ENCODE results near the gene ZFYVE21. TPM values are rescaled to one million over a fixed set of nuclear protein-coding genes. Genes with fewer than 3 reads are reported as not detected.

Gene ZFYVE21
- total RNA-seq, 1 experiment from 2014 or later = 46.3 TPM

GRCh38 chr14:103749452-103749851 is 33.8 kb downstream of the ZFYVE21 start:
- Histone ChIP-seq H3K4me3 (no peak overlapping the region), H3K4me1 (replicated peaks) (no peaks in the 10 kb centered on the region), H3K9me3 (replicated peaks) (no peaks in the 10 kb centered on the region), H3K36me3 (no peaks in the 10 kb centered on the region), H3K27me3 (replicated peaks) (no peaks in the 10 kb centered on the region), H3K27ac (no peak overlapping the region)
- peak in 1 of 2 experiments; percentile 11 for DNase-seq (ENCODE audit: low read depth in 1 of 2, low spot score in 2 of 2)

- H3K4me1 ChIP-seq (replicated peaks) = no peaks in the 10 kb centered on the region
- no peaks in the 10 kb centered on the region for H3K9me3 ChIP-seq (replicated peaks)
- DNase-seq (ENCODE audit: low read depth in 1 of 2, low spot score in 2 of 2) = peak in 1 of 2 experiments; percentile 2
- no peak overlapping the region for H3K4me3 ChIP-seq
- H3K27ac ChIP-seq = no peak overlapping the region
- no peaks in the 10 kb centered on the region for H3K36me3 ChIP-seq
- no peaks in the 10 kb centered on the region for H3K27me3 ChIP-seq (replicated peaks)
These were observed 34.2 kb downstream of the ZFYVE21 start for GRCh38 chr14:103749860-103750259.

- DNase-seq (ENCODE audit: low read depth in 1 of 2, low spot score in 2 of 2) = no peak
- H3K27ac ChIP-seq = no peak overlapping the region
- H3K27me3 ChIP-seq (replicated peaks) = no peaks in the 10 kb centered on the region
- H3K4me3 ChIP-seq = no peak overlapping the region
- no peaks in the 10 kb centered on the region for H3K36me3 ChIP-seq
- H3K9me3 ChIP-seq (replicated peaks) = no peaks in the 10 kb centered on the region
- no peaks in the 10 kb centered on the region for H3K4me1 ChIP-seq (replicated peaks)
These were observed 38.2 kb downstream of the ZFYVE21 start for GRCh38 chr14:103753774-103754173.

- Histone ChIP-seq H3K4me3 (no peak overlapping the region), H3K36me3 (no peaks in the 10 kb centered on the region), H3K9me3 (replicated peaks) (no peaks in the 10 kb centered on the region), H3K27me3 (replicated peaks) (no peaks in the 10 kb centered on the region), H3K27ac (no peak overlapping the region), H3K4me1 (replicated peaks) (no peaks in the 10 kb centered on the region)
- DNase-seq (ENCODE audit: low read depth in 1 of 2, low spot score in 2 of 2) = no peak
These were observed 39.5 kb downstream of the ZFYVE21 start for GRCh38 chr14:103755060-103755459.

- no peak for DNase-seq (ENCODE audit: low read depth in 1 of 2, low spot score in 2 of 2)
- no peaks in the 10 kb centered on the region for H3K9me3 ChIP-seq (replicated peaks)
- H3K4me1 ChIP-seq (replicated peaks) = peaks cover 5% of the 10 kb centered on the region; the same call in 1 of the 2 replicates
- H3K36me3 ChIP-seq = no peaks in the 10 kb centered on the region
- H3K27me3 ChIP-seq (replicated peaks) = no peaks in the 10 kb centered on the region
- H3K4me3 ChIP-seq = no peak overlapping the region
- H3K27ac ChIP-seq = no peak overlapping the region
These were observed 42.6 kb downstream of the ZFYVE21 start for GRCh38 chr14:103758059-103758776.

GRCh38 chr14:103762036-103762435 is 46.4 kb downstream of the ZFYVE21 start:
- peak in 1 of 2 experiments; percentile 8 for DNase-seq (ENCODE audit: low read depth in 1 of 2, low spot score in 2 of 2)
- Histone ChIP-seq H3K27ac (no peak overlapping the region), H3K9me3 (replicated peaks) (no peaks in the 10 kb centered on the region), H3K27me3 (replicated peaks) (no peaks in the 10 kb centered on the region), H3K4me1 (replicated peaks) (peaks cover 5% of the 10 kb centered on the region; the same call in 1 of the 2 replicates), H3K4me3 (no peak overlapping the region), H3K36me3 (no peaks in the 10 kb centered on the region)

GRCh38 chr14:103762541-103762940 is 46.9 kb downstream of the ZFYVE21 start:
- no peak overlapping the region for H3K4me3 ChIP-seq
- H3K36me3 ChIP-seq = no peaks in the 10 kb centered on the region
- H3K4me1 ChIP-seq (replicated peaks) = peaks cover 5% of the 10 kb centered on the region; the same call in 1 of the 2 replicates
- H3K27ac ChIP-seq = no peak overlapping the region
- no peak for DNase-seq (ENCODE audit: low read depth in 1 of 2, low spot score in 2 of 2)
- H3K27me3 ChIP-seq (replicated peaks) = no peaks in the 10 kb centered on the region
- no peaks in the 10 kb centered on the region for H3K9me3 ChIP-seq (replicated peaks)

- Histone ChIP-seq H3K27me3 (replicated peaks) (no peaks in the 10 kb centered on the region), H3K27ac (no peak overlapping the region), H3K4me1 (replicated peaks) (peaks cover 5% of the 10 kb centered on the region; the same call in 1 of the 2 replicates), H3K36me3 (no peaks in the 10 kb centered on the region), H3K9me3 (replicated peaks) (no peaks in the 10 kb centered on the region), H3K4me3 (no peak overlapping the region)
- no peak for DNase-seq (ENCODE audit: low read depth in 1 of 2, low spot score in 2 of 2)
These were observed 48.3 kb downstream of the ZFYVE21 start for GRCh38 chr14:103763730-103764488.

GRCh38 chr14:103765526-103765925 is 49.9 kb downstream of the ZFYVE21 start:
- H3K27me3 ChIP-seq (replicated peaks) = no peaks in the 10 kb centered on the region
- no peak for DNase-seq (ENCODE audit: low read depth in 1 of 2, low spot score in 2 of 2)
- no peaks in the 10 kb centered on the region for H3K9me3 ChIP-seq (replicated peaks)
- no peak overlapping the region for H3K4me3 ChIP-seq
- peaks cover 5% of the 10 kb centered on the region; the same call in 1 of the 2 replicates for H3K4me1 ChIP-seq (replicated peaks)
- H3K27ac ChIP-seq = no peak overlapping the region
- no peaks in the 10 kb centered on the region for H3K36me3 ChIP-seq

GRCh38 chr14:103767336-103767894 is 51.8 kb downstream of the ZFYVE21 start:
- no peaks in the 10 kb centered on the region for H3K9me3 ChIP-seq (replicated peaks)
- H3K36me3 ChIP-seq = no peaks in the 10 kb centered on the region
- no peak overlapping the region for H3K4me3 ChIP-seq
- H3K27me3 ChIP-seq (replicated peaks) = no peaks in the 10 kb centered on the region
- no peak for DNase-seq (ENCODE audit: low read depth in 1 of 2, low spot score in 2 of 2)
- H3K27ac ChIP-seq = no peak overlapping the region
- H3K4me1 ChIP-seq (replicated peaks) = no peaks in the 10 kb centered on the region

- H3K27me3 ChIP-seq (replicated peaks) = no peaks in the 10 kb centered on the region
- no peak for DNase-seq (ENCODE audit: low read depth in 1 of 2, low spot score in 2 of 2)
- H3K27ac ChIP-seq = no peak overlapping the region
- H3K36me3 ChIP-seq = no peaks in the 10 kb centered on the region
- no peaks in the 10 kb centered on the region for H3K4me1 ChIP-seq (replicated peaks)
- H3K9me3 ChIP-seq (replicated peaks) = no peaks in the 10 kb centered on the region
- no peak overlapping the region for H3K4me3 ChIP-seq
These were observed 54.9 kb downstream of the ZFYVE21 start for GRCh38 chr14:103770500-103770899.

- no peak for DNase-seq (ENCODE audit: low read depth in 1 of 2, low spot score in 2 of 2)
- Histone ChIP-seq H3K36me3 (no peaks in the 10 kb centered on the region), H3K4me1 (replicated peaks) (no peaks in the 10 kb centered on the region), H3K9me3 (replicated peaks) (no peaks in the 10 kb centered on the region), H3K4me3 (no peak overlapping the region), H3K27me3 (replicated peaks) (no peaks in the 10 kb centered on the region), H3K27ac (no peak overlapping the region)
These were observed 55.3 kb downstream of the ZFYVE21 start for GRCh38 chr14:103770902-103771301.

- Histone ChIP-seq H3K36me3 (no peaks in the 10 kb centered on the region), H3K4me3 (no peak overlapping the region), H3K4me1 (replicated peaks) (no peaks in the 10 kb centered on the region), H3K9me3 (replicated peaks) (no peaks in the 10 kb centered on the region), H3K27me3 (replicated peaks) (no peaks in the 10 kb centered on the region), H3K27ac (no peak overlapping the region)
- DNase-seq (ENCODE audit: low read depth in 1 of 2, low spot score in 2 of 2) = no peak
These were observed 56.6 kb downstream of the ZFYVE21 start for GRCh38 chr14:103772078-103772712.

GRCh38 chr14:103773521-103773920 is 57.9 kb downstream of the ZFYVE21 start:
- H3K27me3 ChIP-seq (replicated peaks) = no peaks in the 10 kb centered on the region

More at GRCh38 chr14:103773521-103773920, 57.9 kb downstream of the ZFYVE21 start:
- H3K9me3 ChIP-seq (replicated peaks) = no peaks in the 10 kb centered on the region
- H3K4me1 ChIP-seq (replicated peaks) = no peaks in the 10 kb centered on the region
- H3K36me3 ChIP-seq = no peaks in the 10 kb centered on the region
- no peak overlapping the region for H3K27ac ChIP-seq
- no peak for DNase-seq (ENCODE audit: low read depth in 1 of 2, low spot score in 2 of 2)
- no peak overlapping the region for H3K4me3 ChIP-seq
